ENCODE data around the gene RASA2.

Gene RASA2

GRCh38 chr3:141646760-141647561 is 160.1 kb downstream of the RASA2 start:
- peak; percentile 63 for DNase-seq (ENCODE audit: low spot score)

- DNase-seq (ENCODE audit: low spot score), result no peak
These were observed 160.7 kb downstream of the RASA2 start for GRCh38 chr3:141647562-141647915.

- DNase-seq (ENCODE audit: low spot score), result no peak
These were observed 161.5 kb downstream of the RASA2 start for GRCh38 chr3:141648055-141648910.

GRCh38 chr3:141649871-141650270 is 163.0 kb downstream of the RASA2 start:
- no peak for DNase-seq (ENCODE audit: low spot score)

GRCh38 chr3:141650783-141651182 is 164.0 kb downstream of the RASA2 start:
- no peak for DNase-seq (ENCODE audit: low spot score)

- no peak for DNase-seq (ENCODE audit: low spot score)
These were observed 164.6 kb downstream of the RASA2 start for GRCh38 chr3:141651409-141651808.

GRCh38 chr3:141652349-141652748 is 165.5 kb downstream of the RASA2 start:
- no peak for DNase-seq (ENCODE audit: low spot score)

DNA sequence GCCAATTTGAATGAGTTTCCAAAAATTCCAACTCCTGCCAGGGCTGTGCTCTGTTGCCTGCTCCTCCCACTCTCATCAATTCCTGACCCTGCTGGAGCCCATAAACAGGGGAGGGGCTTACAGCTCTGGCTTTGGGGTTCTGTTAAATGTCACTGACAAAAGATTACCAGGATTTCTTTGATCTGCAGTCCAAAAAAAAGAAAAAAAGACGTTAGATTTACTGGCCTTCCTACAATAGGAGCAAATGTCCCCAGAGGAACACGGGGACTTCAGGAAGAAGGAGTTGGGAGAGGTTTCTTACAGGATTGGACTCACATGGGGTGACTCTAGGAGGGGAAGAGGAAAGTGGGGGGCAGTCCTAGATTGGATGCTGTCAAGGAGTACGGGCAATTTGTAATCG is 167.0 kb downstream of the RASA2 start:
- DNase-seq (ENCODE audit: low spot score), result no peak

- DNase-seq (ENCODE audit: low spot score), result no peak
These were observed 169.0 kb downstream of the RASA2 start for GRCh38 chr3:141655801-141656200.

GRCh38 chr3:141656771-141657170 is 169.9 kb downstream of the RASA2 start:
- DNase-seq (ENCODE audit: low spot score), result no peak

DNA sequence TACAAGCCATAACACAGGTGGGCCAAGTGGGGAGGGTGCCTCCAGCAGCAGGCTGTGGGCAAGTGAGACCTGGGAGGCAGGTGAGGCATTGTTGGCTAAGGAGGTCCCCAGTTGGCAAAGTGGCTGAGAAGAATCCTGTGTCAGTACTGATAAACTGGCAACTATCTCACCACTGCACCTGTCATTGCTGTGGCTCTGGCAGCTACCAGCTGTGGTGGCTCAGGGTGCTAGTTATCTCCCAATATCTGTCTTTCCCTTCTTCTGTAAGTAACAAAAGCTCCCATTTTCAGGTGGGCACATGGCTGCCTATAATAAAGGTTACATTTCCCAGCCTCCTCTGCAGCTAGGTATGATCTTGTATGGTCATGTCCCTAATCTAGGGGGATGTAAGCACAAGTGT is 170.7 kb downstream of the RASA2 start:
- DNase-seq (ENCODE audit: low spot score), result no peak

- peak; percentile 41 for DNase-seq (ENCODE audit: low spot score)
These were observed 173.2 kb downstream of the RASA2 start for GRCh38 chr3:141659821-141660613.

DNA sequence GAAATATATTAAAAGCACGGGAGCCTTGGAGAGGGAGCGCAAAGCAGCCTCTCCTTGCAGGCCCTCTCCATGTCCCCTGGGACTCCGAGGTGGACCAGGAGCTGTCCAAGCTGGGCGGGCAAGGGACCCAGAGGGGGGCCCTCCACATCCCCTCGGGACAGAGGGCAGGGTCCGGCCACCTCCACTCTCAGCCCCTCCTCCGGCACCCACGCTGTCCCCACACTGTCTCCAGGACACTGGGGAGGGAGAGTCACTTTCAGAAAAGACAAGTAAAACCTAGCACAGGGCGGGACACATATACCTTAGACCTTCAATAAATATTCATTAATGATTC is 173.8 kb downstream of the RASA2 start:
- DNase-seq (ENCODE audit: low spot score), result no peak

- DNase-seq (ENCODE audit: low spot score), result no peak
These were observed 174.7 kb downstream of the RASA2 start for GRCh38 chr3:141661229-141662196.

DNA sequence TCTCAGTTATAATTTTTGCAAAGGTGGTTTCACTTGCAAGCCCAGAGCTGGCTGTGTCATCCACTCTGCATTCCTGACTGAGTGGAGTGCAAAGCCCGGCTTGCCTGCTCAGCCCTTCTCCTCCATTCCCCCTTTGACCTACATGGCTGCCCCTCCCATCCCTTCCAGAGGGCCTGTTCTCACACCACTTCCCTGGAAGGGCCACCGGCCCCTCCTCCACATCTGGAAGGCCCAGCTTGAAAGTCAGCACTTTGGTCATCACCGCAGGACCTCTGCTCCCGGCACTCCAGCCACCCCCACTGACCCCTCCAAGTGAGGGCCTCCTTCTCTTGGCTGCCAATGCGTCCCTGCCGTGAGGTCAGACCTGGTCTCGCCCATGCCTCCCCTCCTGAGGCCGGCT is 177.2 kb downstream of the RASA2 start:
- no peak for DNase-seq (ENCODE audit: low spot score)

Data from Ammon's horn (tissue), 1 donor.